Measurements from ENCODE around the gene TSC1.
"Not testable (repeated sequence)": the region's sequence is repeated elsewhere in the genome, so short reads cannot be mapped to it uniquely, and the experiment has no call there.

TSC1 gene

GRCh38 chr9:132944294-132945185, at the start of gene TSC1:
TSC1 (minus strand) TSS chr9:132944616; CDS start chr9:132928872, 15,744 bp downstream.
- peak; percentile 92 for DNase-seq

GRCh38 chr9:132993511-132993939, 49.1 kb upstream of the TSC1 start:
- no peak for DNase-seq

- DNase-seq, result peak; percentile 40
These were observed 47.2 kb upstream of the TSC1 start for GRCh38 chr9:132991351-132992300.

- no peak for DNase-seq
These were observed 46.4 kb upstream of the TSC1 start for GRCh38 chr9:132990781-132991180.

- not testable (repeated sequence) for DNase-seq
These were observed 45.7 kb upstream of the TSC1 start for GRCh38 chr9:132989998-132990557.

GRCh38 chr9:132989414-132989996, 45.1 kb upstream of the TSC1 start:
- no peak for DNase-seq

- DNase-seq, result no peak
These were observed 44.5 kb upstream of the TSC1 start for GRCh38 chr9:132989014-132989310.

- no peak for DNase-seq
These were observed 44.0 kb upstream of the TSC1 start for GRCh38 chr9:132988244-132989013.

- DNase-seq, result no peak
These were observed 42.5 kb upstream of the TSC1 start for GRCh38 chr9:132986640-132987620.

- no peak for DNase-seq
These were observed 41.7 kb upstream of the TSC1 start for GRCh38 chr9:132986114-132986513.

GRCh38 chr9:132985489-132985888, 41.1 kb upstream of the TSC1 start:
- DNase-seq, result no peak

- no peak for DNase-seq
These were observed 40.6 kb upstream of the TSC1 start for GRCh38 chr9:132985071-132985350.

- no peak for DNase-seq
These were observed 40.0 kb upstream of the TSC1 start for GRCh38 chr9:132984202-132985070.

GRCh38 chr9:132983491-132984201, 39.2 kb upstream of the TSC1 start:
- no peak for DNase-seq

- DNase-seq, result no peak
These were observed 38.0 kb upstream of the TSC1 start for GRCh38 chr9:132982458-132982857.

GRCh38 chr9:132980157-132980556, 35.7 kb upstream of the TSC1 start:
- no peak for DNase-seq

GRCh38 chr9:132978451-132979131, 34.2 kb upstream of the TSC1 start, which contains the start of gene GFI1B:
GFI1B (plus strand) TSS chr9:132978694; CDS start chr9:132986679, 7,985 bp downstream.
- DNase-seq, result no peak

GRCh38 chr9:132978112-132978450, 33.7 kb upstream of the TSC1 start:
- no peak for DNase-seq

GRCh38 chr9:132976571-132976970, 32.2 kb upstream of the TSC1 start:
- no peak for DNase-seq

Measured in NK-92 treated with Interleukin-12 subunit alpha and Interleukin-12 subunit beta, amount 100 ng/mL, for 24 hours (cell line).